ENCODE data around the gene ZNF536.

The ZNF536 gene

DNA sequence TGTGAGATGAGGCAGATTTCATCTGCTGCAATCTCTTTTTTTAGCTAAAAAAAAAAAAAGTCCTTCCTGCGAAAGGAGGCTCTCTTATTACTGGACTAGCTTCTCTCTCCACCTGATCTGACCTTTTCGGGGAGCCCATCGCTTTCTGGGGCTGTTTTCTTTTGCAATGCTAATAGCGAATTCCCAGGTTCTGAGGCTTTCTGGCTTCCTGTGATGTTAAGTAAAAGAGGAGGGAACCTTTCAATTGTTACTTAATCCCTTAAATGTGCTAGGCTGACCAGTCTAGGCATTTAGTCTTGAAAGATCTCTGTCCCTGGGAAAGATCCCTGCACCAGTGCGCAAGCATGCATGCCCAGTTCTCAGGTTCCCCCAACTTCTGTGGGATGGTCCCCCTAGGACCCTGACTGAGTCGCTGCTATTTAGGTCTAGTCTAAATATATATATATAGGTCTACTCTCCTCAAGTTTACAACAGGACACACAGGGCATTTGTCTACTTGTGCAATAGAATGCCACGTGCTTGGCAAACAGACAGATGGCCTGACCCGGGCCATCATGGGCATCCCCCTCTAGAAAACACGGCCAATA is 224.7 kb downstream of the ZNF536 start:
- TF ChIP-seq, protein P1, sequence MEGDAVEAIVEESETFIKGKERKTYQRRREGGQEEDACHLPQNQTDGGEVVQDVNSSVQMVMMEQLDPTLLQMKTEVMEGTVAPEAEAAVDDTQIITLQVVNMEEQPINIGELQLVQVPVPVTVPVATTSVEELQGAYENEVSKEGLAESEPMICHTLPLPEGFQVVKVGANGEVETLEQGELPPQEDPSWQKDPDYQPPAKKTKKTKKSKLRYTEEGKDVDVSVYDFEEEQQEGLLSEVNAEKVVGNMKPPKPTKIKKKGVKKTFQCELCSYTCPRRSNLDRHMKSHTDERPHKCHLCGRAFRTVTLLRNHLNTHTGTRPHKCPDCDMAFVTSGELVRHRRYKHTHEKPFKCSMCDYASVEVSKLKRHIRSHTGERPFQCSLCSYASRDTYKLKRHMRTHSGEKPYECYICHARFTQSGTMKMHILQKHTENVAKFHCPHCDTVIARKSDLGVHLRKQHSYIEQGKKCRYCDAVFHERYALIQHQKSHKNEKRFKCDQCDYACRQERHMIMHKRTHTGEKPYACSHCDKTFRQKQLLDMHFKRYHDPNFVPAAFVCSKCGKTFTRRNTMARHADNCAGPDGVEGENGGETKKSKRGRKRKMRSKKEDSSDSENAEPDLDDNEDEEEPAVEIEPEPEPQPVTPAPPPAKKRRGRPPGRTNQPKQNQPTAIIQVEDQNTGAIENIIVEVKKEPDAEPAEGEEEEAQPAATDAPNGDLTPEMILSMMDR (IDR thresholded peaks at IDR 0.05; ENCODE audit: extremely low read depth, missing control alignments) = no peak
- DNase-seq (ENCODE audit: low spot score) = no peak

DNA sequence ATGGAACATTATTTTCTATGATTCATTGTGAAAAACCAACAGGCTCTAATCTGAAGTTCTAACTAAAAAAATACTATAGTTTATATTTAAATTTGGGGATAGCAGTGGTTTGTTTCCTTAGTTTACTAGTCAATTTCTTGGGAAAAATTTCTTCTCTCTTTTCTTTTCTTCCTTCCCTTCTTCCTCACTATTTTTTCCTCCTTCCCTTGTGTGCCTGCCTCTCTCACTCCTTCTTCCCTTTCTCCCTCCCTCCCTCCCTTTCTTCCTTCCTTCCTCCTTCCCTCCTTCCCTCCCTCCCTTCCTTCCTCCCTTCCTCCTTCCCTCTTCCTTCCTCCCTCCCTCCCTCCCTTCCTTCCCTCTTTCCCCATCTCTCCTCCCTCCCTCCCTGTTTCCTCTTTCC is 226.5 kb downstream of the ZNF536 start:
- TF ChIP-seq, protein P1 (IDR thresholded peaks at IDR 0.05; ENCODE audit: extremely low read depth, missing control alignments) = no peak
- DNase-seq (ENCODE audit: low spot score) = no peak

DNA sequence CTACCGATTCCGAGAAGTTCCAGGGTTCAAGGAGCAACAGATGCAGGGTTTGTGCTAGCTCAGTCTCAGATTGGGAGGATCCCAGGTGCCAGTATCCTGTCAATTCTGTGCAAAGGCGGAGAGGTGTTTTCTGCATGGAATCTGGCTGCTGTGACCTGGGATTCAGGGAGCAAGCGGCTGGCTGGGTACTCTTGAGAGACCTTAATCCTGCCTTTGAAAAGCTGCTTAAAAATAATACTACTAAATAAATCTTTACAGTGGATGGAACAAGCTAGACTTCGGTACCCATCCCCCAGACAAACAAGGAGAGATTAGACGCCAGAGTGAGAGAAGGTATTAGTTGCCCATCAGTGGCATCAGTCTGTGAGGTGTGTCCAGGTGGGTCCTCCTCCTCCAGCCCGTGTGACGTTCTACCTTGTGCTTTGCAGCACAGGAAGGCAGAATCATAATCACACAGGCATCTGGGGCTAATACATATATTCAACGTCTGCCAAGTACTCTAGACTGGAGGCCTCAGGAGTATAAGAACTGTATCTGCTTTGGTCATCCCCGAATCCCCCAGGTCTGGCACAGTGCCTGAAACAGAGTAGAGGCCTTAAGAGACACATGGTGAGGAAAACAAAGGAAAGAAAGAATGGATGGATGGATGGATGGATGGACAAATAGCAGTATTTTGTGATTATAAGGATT is 230.6 kb downstream of the ZNF536 start:
- no peak for DNase-seq (ENCODE audit: low spot score)
- TF ChIP-seq, protein P1 (IDR thresholded peaks at IDR 0.05; ENCODE audit: extremely low read depth, missing control alignments) = no peak

DNA sequence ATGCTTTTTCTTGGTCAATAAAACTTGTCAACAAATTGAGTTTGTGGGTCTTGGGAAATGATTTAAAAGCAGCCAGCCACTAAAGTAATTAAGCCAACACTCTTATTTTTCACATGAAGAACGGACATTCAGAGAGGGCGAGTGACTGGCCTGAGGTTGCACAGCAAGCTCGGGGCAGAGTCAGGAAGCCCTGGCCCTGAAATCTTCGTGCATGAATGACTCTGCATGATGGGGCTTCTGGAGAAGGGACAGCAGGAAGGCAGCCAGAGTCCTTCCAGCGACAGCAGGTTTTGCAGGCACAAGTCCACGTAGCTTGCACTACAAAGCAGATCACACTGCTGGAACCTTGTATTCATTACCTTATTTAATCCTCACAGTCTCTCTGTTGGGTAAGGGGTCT is 232.5 kb downstream of the ZNF536 start:
- TF ChIP-seq, protein P1 (IDR thresholded peaks at IDR 0.05; ENCODE audit: extremely low read depth, missing control alignments) = no peak
- no peak for DNase-seq (ENCODE audit: low spot score)

DNA sequence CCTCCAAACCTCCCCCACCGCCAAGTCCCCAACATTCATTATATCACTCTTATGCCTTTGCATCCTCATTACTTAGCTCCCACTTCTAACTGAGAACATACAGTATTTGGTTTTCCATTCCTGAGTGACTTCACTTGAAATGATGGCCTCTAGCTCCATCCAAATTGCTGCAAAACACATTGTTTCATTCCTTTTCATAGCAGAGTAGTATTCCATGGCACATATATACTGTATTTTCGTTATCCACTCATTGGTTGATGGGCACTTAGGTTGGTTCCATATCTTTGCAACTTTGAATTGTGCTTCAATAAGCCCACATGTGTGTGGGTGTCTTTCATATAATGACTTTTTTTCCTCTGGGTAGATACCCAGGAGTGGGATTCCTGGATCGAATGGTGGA is 233.1 kb downstream of the ZNF536 start:
- TF ChIP-seq, protein P1 (IDR thresholded peaks at IDR 0.05; ENCODE audit: extremely low read depth, missing control alignments) = no peak
- DNase-seq (ENCODE audit: low spot score) = no peak

DNA sequence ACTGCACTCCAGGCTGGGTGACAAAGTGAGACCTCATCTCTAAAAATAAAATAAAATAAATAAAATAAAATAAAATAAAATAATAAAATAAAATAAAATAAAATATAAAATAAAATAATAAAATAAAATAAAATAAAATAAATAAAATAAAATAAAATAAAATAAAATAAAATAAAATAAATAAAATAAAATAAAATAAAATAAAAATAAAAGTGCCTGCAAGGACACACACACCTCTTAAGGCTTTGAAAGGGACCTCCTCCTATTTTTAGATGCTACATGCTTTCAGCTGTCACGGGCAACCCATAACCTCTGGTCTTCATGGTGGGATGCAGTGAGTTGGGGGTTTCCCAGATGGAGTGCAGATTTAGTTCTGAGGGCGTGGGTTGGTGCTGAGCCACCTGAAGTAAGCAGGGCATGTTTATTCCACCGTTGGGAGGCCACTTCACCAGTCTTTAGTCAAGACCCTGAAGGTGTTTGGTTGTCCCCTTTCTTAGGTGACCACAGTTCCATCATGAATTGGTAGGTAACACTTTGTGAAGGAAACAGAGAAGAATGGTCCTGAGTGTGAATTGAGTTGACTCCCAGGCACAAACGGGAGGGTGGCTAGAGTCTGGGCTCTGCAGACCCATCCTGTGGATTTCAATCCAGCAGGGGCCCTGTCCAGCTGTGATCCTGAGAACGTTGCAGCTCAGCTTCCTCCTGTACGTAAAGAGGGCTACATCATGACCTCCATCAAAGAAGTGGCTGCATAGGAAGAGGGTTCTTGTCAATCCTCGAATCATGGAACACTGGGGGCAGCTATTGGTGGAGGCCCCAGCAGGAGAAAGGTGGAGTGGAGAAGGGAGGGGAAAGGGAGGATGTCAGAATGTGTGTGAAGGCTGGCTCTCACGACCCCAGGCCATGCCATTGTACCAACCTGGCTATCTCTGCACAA is 234.2 kb downstream of the ZNF536 start:
- TF ChIP-seq, protein P1 (IDR thresholded peaks at IDR 0.05; ENCODE audit: extremely low read depth, missing control alignments) = no peak

More for the DNA sequence above, 234.2 kb downstream of the ZNF536 start:
- DNase-seq (ENCODE audit: low spot score) = no peak

Measured in GM20000 (cell line).